IPS DF 4.7 (cell line): Measurements from ENCODE around the gene PRAMEF13.
"Not testable (repeated sequence)": the region's sequence is repeated elsewhere in the genome, so short reads cannot be mapped to it uniquely, and the experiment has no call there.

Experiments
- DNase-seq: peaks from one replicate; pipeline ENCODE4 v3.0.0-alpha.2; 2013; ENCODE audit warnings: low spot score; ENCODE audit errors: extremely low read depth

The PRAMEF13 gene

DNA sequence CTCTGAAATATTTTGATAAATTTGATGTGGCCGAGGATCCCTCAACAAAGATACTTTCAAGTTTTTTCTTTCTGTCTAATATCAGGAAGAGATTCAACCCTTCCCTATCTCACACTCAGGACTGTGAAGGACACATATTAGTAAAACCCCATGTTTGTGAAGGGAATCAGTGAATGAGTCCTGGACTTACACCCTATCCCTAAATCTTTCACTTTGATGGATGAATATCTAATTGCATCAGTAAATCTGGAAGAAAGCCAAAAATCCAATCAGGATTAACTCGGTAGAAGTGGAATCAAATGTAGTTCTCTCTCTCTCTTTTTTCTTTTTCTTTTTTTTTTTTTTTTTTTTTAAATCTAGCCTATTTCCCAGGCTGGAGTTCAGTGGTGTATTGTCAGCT lies 29.7 kb downstream of the PRAMEF13 start, which contains the start of gene PRAMEF9:
Gene PRAMEF9, plus strand, starts transcription at position 301 of the 400 bp plus-strand sequence. CDS start 3,433 bp downstream, outside the sequence.
- DNase-seq = not testable (repeated sequence)

DNA sequence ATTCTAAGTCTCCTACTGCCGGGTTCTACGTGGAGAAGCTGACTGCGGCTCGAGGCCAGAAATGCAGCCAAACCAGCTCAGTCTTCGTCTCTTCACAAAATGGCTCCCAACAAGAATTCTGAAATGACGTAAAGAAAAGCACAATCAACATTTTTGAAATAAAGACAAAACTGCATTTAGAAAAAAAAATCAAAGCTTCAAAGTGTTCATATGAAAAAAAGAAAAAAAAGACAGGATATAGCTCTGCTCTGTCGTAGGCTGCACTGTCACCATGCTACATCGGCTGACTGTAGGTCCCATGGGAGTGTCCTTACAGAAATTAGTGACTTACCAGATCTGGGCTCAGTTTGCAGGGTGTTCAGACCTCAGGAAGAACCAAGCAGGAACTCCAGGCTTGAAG lies 35.7 kb downstream of the PRAMEF13 start, which contains the start of gene HNRNPCL4:
Gene HNRNPCL4, minus strand, starts transcription at position 101 of the 400 bp plus-strand sequence. CDS start 164 bp downstream, outside the sequence.
- DNase-seq = not testable (repeated sequence)

GRCh38 chr1:13155909-13156308 lies 45.3 kb downstream of the PRAMEF13 start, which contains the start of gene PRAMEF26:
PRAMEF26 (minus strand) TSS chr1:13156009; CDS start chr1:13153095, 2,914 bp downstream.
- not testable (repeated sequence) for DNase-seq
